ENCODE measurements around the gene ENTHD1.

Gene ENTHD1

GRCh38 chr22:39713799-39714290 lies 179.7 kb downstream of the ENTHD1 start:
- DNase-seq (ENCODE audit: low spot score) = no peak

- DNase-seq (ENCODE audit: low spot score) = no peak
Observed at GRCh38 chr22:39712751-39713525, 180.6 kb downstream of the ENTHD1 start.

- no peak for DNase-seq (ENCODE audit: low spot score)
Observed at GRCh38 chr22:39712081-39712480, 181.5 kb downstream of the ENTHD1 start.

GRCh38 chr22:39710380-39711150 lies 183.0 kb downstream of the ENTHD1 start:
- DNase-seq (ENCODE audit: low spot score) = no peak

GRCh38 chr22:39707816-39708215 lies 185.7 kb downstream of the ENTHD1 start:
- DNase-seq (ENCODE audit: low spot score) = no peak

- no peak for DNase-seq (ENCODE audit: low spot score)
Observed at GRCh38 chr22:39707351-39707750, 186.2 kb downstream of the ENTHD1 start.

- DNase-seq (ENCODE audit: low spot score) = no peak
Observed at GRCh38 chr22:39706376-39707140, 187.0 kb downstream of the ENTHD1 start.

- DNase-seq (ENCODE audit: low spot score) = no peak
Observed at GRCh38 chr22:39705386-39705785, 188.2 kb downstream of the ENTHD1 start.

- DNase-seq (ENCODE audit: low spot score) = no peak
Observed at GRCh38 chr22:39703928-39704639, 189.5 kb downstream of the ENTHD1 start.

GRCh38 chr22:39703091-39703490 lies 190.5 kb downstream of the ENTHD1 start:
- no peak for DNase-seq (ENCODE audit: low spot score)

GRCh38 chr22:39700565-39700964 lies 193.0 kb downstream of the ENTHD1 start:
- no peak for DNase-seq (ENCODE audit: low spot score)

GRCh38 chr22:39699631-39700360 lies 193.8 kb downstream of the ENTHD1 start:
- no peak for DNase-seq (ENCODE audit: low spot score)

GRCh38 chr22:39697790-39698430 lies 195.7 kb downstream of the ENTHD1 start:
- DNase-seq (ENCODE audit: low spot score) = no peak

GRCh38 chr22:39693943-39694500 lies 199.5 kb downstream of the ENTHD1 start:
- no peak for DNase-seq (ENCODE audit: low spot score)

All from GM03348 (cell line).